Choroid plexus epithelial cell (primary cell): ENCODE data around the gene PRUNE1.

Experiments
- DNase-seq: peaks from one replicate; pipeline ENCODE4 v3.0.0-alpha.2; 2010; ENCODE audit warnings: low read depth
- H3K4me3 ChIP-seq: 2 replicates; pipeline ENCODE4 v1.5.1; 2011; ENCODE audit warnings: low read depth, mild to moderate bottlenecking, control low read depth, low read length, moderate library complexity
- CTCF ChIP-seq: conservative IDR thresholded peaks from 2 replicates; pipeline ENCODE4 v1.5.1; 2011; ENCODE audit warnings: low read depth, mild to moderate bottlenecking, control low read depth, inconsistent platforms, low read length, moderate library complexity

PRUNE1 gene

GRCh38 chr1:151060007-151060656 is 51.9 kb downstream of the PRUNE1 start, which contains the start of gene MLLT11:
TSS of gene MLLT11 (plus strand) at chr1:151060397. CDS start at chr1:151067225, 6,828 bp downstream.
- DNase-seq: peak; percentile 76
- peak within 1 kb of the TSS; percentile 97 for H3K4me3 ChIP-seq
- no peak for TF ChIP-seq CTCF

GRCh38 chr1:151060657-151061421 is 52.6 kb downstream of the PRUNE1 start:
- no peak for DNase-seq
- H3K4me3 ChIP-seq: peak overlapping the region; percentile 97
- no peak for TF ChIP-seq CTCF

- no peak for TF ChIP-seq CTCF
- peak overlapping the region; percentile 97 for H3K4me3 ChIP-seq
- no peak for DNase-seq
Measured at GRCh38 chr1:151061704-151062103, 53.5 kb downstream of the PRUNE1 start.

GRCh38 chr1:151062741-151063371 is 54.6 kb downstream of the PRUNE1 start:
- peak; percentile 87 for DNase-seq
- H3K4me3 ChIP-seq: peak overlapping the region; percentile 20
- no peak for TF ChIP-seq CTCF

GRCh38 chr1:151065089-151065645 is 56.9 kb downstream of the PRUNE1 start:
- DNase-seq: no peak

GRCh38 chr1:151067185-151067584 is 58.9 kb downstream of the PRUNE1 start:
- DNase-seq: no peak
- H3K4me3 ChIP-seq: no peak overlapping the region
- no peak for TF ChIP-seq CTCF

More at GRCh38 chr1:151065089-151065645, 56.9 kb downstream of the PRUNE1 start:
- TF ChIP-seq CTCF: no peak
- H3K4me3 ChIP-seq: no peak overlapping the region
